ENCODE measurements around the gene ITPA.
"Not testable (repeated sequence)": the region's sequence is repeated elsewhere in the genome, so short reads cannot be mapped to it uniquely, and the experiment has no call there.

The ITPA gene

GRCh38 chr20:3202965-3203314 lies 6.4 kb upstream of the ITPA start:
- DNase-seq, result no peak

GRCh38 chr20:3203315-3204123 lies 5.8 kb upstream of the ITPA start:
- DNase-seq, result peak; percentile 7

GRCh38 chr20:3204124-3204794 lies 5.0 kb upstream of the ITPA start, which contains the start of gene DDRGK1:
TSS of gene DDRGK1 (minus strand) at chr20:3204682. CDS start at chr20:3204627, 55 bp downstream.
- peak; percentile 88 for DNase-seq

- no peak for DNase-seq
These were observed 477 bp upstream of the ITPA start for GRCh38 chr20:3208786-3209256.

- DNase-seq, result no peak
These were observed 634 bp downstream of the ITPA start for GRCh38 chr20:3209946-3210317.

GRCh38 chr20:3210346-3210745 lies 1.0 kb downstream of the ITPA start:
- no peak for DNase-seq

- DNase-seq, result no peak
These were observed 3.9 kb downstream of the ITPA start for GRCh38 chr20:3213226-3213625.

- not testable (repeated sequence) for DNase-seq
These were observed 6.1 kb downstream of the ITPA start for GRCh38 chr20:3215359-3215917.

GRCh38 chr20:3218307-3218988 lies 9.2 kb downstream of the ITPA start:
- DNase-seq, result peak; percentile 78

- DNase-seq, result no peak
These were observed 12.3 kb downstream of the ITPA start for GRCh38 chr20:3221398-3222226.

GRCh38 chr20:3222635-3223600 lies 13.6 kb downstream of the ITPA start:
- DNase-seq, result peak; percentile 18

- DNase-seq, result no peak
These were observed 14.3 kb downstream of the ITPA start for GRCh38 chr20:3223651-3223993.

GRCh38 chr20:3223994-3224680 lies 14.8 kb downstream of the ITPA start:
- DNase-seq, result no peak

- no peak for DNase-seq
These were observed 15.6 kb downstream of the ITPA start for GRCh38 chr20:3224681-3225421.

GRCh38 chr20:3226093-3226492 lies 16.8 kb downstream of the ITPA start:
- DNase-seq, result no peak

GRCh38 chr20:3226864-3227263 lies 17.6 kb downstream of the ITPA start:
- no peak for DNase-seq

- no peak for DNase-seq
These were observed 18.2 kb downstream of the ITPA start for GRCh38 chr20:3227506-3227905.

- DNase-seq, result no peak
These were observed 18.8 kb downstream of the ITPA start for GRCh38 chr20:3227936-3228749.

- no peak for DNase-seq
These were observed 19.4 kb downstream of the ITPA start for GRCh38 chr20:3228750-3229032.

Measured in activated CD4-positive, alpha-beta T cell treated with anti-CD3 and anti-CD28 coated beads, Interleukin-2, amount 50 U/mL, for 1 hour (primary cell).